ENCODE data around the gene BNIPL. TPM values are rescaled to one million over a fixed set of nuclear protein-coding genes. Genes with fewer than 3 reads are reported as not detected.

Gene BNIPL
- total and polyA plus RNA-seq, 2 of the 8 experiments (the other 6 are each of a cell fraction or from before 2014, with no cell fraction given): 2.4 to 3.3 TPM

GRCh38 chr1:151002611-151003010 lies 33.8 kb upstream of the BNIPL start:
- Histone ChIP-seq H3K27ac (ENCODE audit: low read depth, low read length) (no peak overlapping the region), H4K8ac (ENCODE audit: extremely low read depth, insufficient read depth, low read length) (no peak overlapping the region), H3K9ac (replicated peaks in 1 of 4; ENCODE audit: extremely low read depth in 1 of 4, low read depth in 3 of 4, low read length in 3 of 4) (no peak overlapping the region), H2BK15ac (ENCODE audit: low read length) (no peak overlapping the region), H2BK120ac (replicated peaks; ENCODE audit: low read depth, low read length) (no peak overlapping the region), H3K23me2 (ENCODE audit: low read depth, low read length) (peaks cover 3% of the 10 kb centered on the region; the same call in 1 of the 2 replicates), H3K4me2 (ENCODE audit: insufficient read depth in 1 of 2, low read depth in 2 of 2, low read length in 2 of 2) (no peak overlapping the region), H3K79me2 (ENCODE audit: control insufficient read depth in 1 of 2, insufficient read depth in 2 of 2, low read length in 2 of 2) (no peaks in the 10 kb centered on the region), H4K5ac (ENCODE audit: insufficient read length, low read depth, low read length) (no peak overlapping the region), H3K18ac (ENCODE audit: extremely low read depth, low read length) (no peak overlapping the region), H4K20me1 (replicated peaks in 1 of 2; ENCODE audit: control insufficient read depth in 1 of 2, insufficient read depth in 2 of 2, low read length in 2 of 2) (no peaks in the 10 kb centered on the region), H3K23ac (ENCODE audit: insufficient read length) (no peak overlapping the region), H3K79me1 (ENCODE audit: low read depth, low read length) (no peaks in the 10 kb centered on the region), H2AK5ac (ENCODE audit: low read depth, low read length) (no peak overlapping the region), H2AFZ (ENCODE audit: low read length) (no peak overlapping the region), H3K4me3 (ENCODE audit: extremely low read depth in 1 of 4, insufficient read depth in 2 of 4, low read depth in 3 of 4, low read length in 4 of 4) (no peak overlapping the region), H3K27me3 (replicated peaks in 1 of 4; ENCODE audit: control insufficient read depth in 3 of 4, extremely low read depth in 1 of 4, insufficient read depth in 3 of 4, low read length in 3 of 4) (no peaks in the 10 kb centered on the region), H2BK12ac (ENCODE audit: low read depth, low read length) (no peak overlapping the region), H3K14ac (ENCODE audit: insufficient read length) (no peak overlapping the region), H3K56ac (replicated peaks; ENCODE audit: insufficient read length, low read depth, low read length) (no peak overlapping the region), H4K91ac (replicated peaks; ENCODE audit: insufficient read length, low read length) (no peak overlapping the region), H3K4ac (replicated peaks; ENCODE audit: insufficient read length, low read depth, low read length) (no peak overlapping the region), H3K4me1 (replicated peaks in 1 of 4; ENCODE audit: control insufficient read depth in 3 of 4, insufficient read depth in 4 of 4, low read length in 3 of 4) (peaks cover 1 to 8% (median 4%) of the 10 kb centered on the region in 4 experiments; a peak in 5 of 7 replicates), H3K9me3 (ENCODE audit: insufficient read depth in 2 of 2, low read depth in 1 of 2, low read length in 1 of 2) (no peaks in the 10 kb centered on the region), H2BK5ac (ENCODE audit: low read depth, low read length) (no peak overlapping the region), H2BK20ac (ENCODE audit: low read length) (no peak overlapping the region), H3K36me3 (ENCODE audit: control insufficient read depth in 2 of 4, insufficient read depth in 4 of 4, low read length in 3 of 4) (peaks cover 0 to 7% (median 5%) of the 10 kb centered on the region in 4 experiments; a peak in 4 of 8 replicates)
- FAIRE-seq: no peak
- 90% methylated on average over 2 of the region's 2 CpGs; no CpG with 5 or more reads in 1 of the 2 experiments for WGBS, 2 experiments (ENCODE audit: extremely low coverage in 1 of 2, insufficient coverage in 1 of 2, insufficient read length in 1 of 2, insufficient replicate concordance in 2 of 2, low coverage in 1 of 2, low lambda C conversion rate in 2 of 2, missing lambda C conversion rate in 1 of 2)
- CTCF ChIA-PET (ENCODE audit: partially characterized antibody): interaction anchor here (0.9 to 7.8 kb wide), 3 partner anchors 9 to 154 kb away, joined by 4 to 142 read pairs (median 4); partner anchors contain the start of genes ANXA9 and TNFAIP8L2
- POLR2A ChIA-PET (ENCODE audit: partially characterized antibody): interaction anchor here (1.2 to 1.7 kb wide), 3 partner anchors 21 to 387 kb away, joined by 3 to 5 read pairs (median 4); partner anchors contain the start of gene ANXA9
- DNase-seq (ENCODE audit: low read depth in 1 of 2, low spot score in 2 of 2): no peak
- TF ChIP-seq HDAC2 (IDR thresholded peaks at IDR 0.05; ENCODE audit: borderline replicate concordance in 1 of 2, low read depth in 2 of 2, low read length in 2 of 2): no peak
- TF ChIP-seq CTCF (IDR thresholded peaks at IDR 0.05; ENCODE audit: control extremely low read depth in 1 of 3, insufficient read depth in 1 of 3, low read depth in 1 of 3, low read length in 3 of 3): no peak
- TF ChIP-seq BACH1 (IDR thresholded peaks at IDR 0.05; ENCODE audit: low read length): no peak
- no peak for TF ChIP-seq TAF7 (optimal IDR thresholded peaks at IDR 0.05; ENCODE audit: borderline replicate concordance, low read depth, low read length)
- TF ChIP-seq SRF (IDR thresholded peaks at IDR 0.05; ENCODE audit: low read depth, low read length): no peak
- no peak for TF ChIP-seq CBX5 (IDR thresholded peaks at IDR 0.05; ENCODE audit: low read depth, low read length)
- TF ChIP-seq JUN (IDR thresholded peaks at IDR 0.05; ENCODE audit: low read depth, low read length): no peak
- TF ChIP-seq USF2 (IDR thresholded peaks at IDR 0.05; ENCODE audit: low read length): no peak
- no peak for TF ChIP-seq SP2 (IDR thresholded peaks at IDR 0.05; ENCODE audit: low read length)
- TF ChIP-seq BCL11A (IDR thresholded peaks at IDR 0.05; ENCODE audit: low read depth in 2 of 2, low read length in 2 of 2): no peak

Data from H1 (cell line).